Measurements from ENCODE around the gene ZNF451.
"Not testable (repeated sequence)": the region's sequence is repeated elsewhere in the genome, so short reads cannot be mapped to it uniquely, and the experiment has no call there.

Gene ZNF451

DNA sequence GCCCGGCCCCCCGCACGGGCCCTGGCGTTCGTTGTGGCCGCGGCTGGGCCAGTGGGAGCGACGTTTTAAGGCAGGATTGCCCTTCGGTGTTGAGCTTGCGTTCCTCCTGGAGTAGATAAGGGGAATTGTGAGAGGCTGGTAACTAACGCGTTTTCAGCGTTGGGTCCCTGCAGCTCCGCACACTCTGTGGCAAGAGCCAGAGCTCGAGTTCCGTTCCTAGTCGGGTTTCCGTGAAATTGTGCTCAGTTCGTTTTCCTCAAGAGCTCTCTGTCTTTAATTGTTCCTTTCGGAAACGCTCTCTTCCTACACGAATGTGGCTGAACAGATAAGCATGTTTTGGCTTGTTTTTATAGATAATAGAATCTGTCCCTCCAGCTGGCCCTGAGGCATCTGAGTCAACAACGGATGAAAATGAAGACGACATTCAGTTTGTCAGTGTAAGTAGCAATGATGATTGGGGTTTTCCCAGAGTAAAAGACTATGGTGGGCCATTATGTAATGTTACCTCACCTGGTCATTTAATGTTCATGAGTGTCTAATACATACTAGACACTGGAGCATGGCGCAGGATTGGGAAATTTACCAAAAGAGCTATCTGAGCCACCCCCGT is 575 bp downstream of the ZNF451 start:
- DNase-seq (ENCODE audit: low read depth in 2 of 2, low spot score in 1 of 2) = not testable (repeated sequence)

DNA sequence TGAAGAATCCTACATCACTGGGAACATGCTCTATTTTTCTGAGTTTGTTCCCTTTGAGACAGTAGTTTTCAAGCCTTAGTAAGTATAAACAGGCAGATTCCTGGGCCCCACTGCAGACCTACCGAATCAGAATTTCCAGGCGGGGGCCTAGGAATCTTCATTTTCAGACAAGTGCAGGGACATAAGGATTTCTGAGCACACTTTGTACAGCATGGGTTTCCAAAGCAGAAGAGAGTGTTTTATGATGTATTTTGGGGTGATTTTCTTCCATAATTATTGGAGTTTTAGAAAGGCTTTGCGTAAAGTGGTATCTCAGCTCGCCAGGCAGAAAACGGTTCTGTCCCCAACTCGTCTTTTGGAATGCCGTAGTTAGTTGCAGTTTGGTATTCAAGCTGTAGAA is 1.4 kb downstream of the ZNF451 start:
- not testable (repeated sequence) for DNase-seq (ENCODE audit: low read depth in 2 of 2, low spot score in 1 of 2)

DNA sequence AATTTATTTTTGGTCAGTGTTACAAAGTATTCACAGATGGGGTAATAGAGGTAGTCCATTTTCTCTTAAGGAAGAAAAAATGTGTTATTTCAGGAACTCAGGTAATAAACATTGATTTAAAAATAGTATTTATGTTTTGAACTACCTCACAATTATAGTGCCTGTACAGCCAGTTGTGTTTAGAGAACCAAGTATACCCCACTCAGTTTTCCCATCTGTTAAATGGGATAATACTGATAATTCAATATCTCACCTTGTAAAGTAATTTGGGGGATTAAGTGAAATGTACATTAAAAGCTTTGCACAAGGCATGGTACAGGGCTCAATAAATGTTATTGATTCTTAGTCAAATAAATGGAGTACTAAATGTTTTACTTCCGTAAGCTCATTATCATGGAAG is 4.7 kb downstream of the ZNF451 start:
- no peak for DNase-seq (ENCODE audit: low read depth in 2 of 2, low spot score in 1 of 2)

DNA sequence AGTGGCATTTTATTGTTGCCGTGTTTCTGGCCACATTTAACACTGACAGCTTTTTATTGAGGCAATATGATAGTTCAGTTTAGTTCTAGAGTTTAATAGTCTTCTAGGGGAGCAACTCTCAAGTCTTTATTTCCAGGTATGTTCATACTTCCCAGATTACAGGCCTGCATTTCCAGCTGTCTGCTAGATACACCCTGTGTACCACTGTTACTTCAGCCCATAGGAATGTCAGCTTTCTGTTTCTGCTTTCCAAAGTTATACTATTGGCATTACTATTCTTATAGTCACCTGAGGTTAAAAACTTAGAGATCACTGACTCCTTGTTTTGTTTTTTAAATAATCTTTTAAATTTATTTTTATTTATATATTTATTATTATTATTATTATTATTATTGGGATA is 7.6 kb downstream of the ZNF451 start:
- no peak for DNase-seq (ENCODE audit: low read depth in 2 of 2, low spot score in 1 of 2)

DNA sequence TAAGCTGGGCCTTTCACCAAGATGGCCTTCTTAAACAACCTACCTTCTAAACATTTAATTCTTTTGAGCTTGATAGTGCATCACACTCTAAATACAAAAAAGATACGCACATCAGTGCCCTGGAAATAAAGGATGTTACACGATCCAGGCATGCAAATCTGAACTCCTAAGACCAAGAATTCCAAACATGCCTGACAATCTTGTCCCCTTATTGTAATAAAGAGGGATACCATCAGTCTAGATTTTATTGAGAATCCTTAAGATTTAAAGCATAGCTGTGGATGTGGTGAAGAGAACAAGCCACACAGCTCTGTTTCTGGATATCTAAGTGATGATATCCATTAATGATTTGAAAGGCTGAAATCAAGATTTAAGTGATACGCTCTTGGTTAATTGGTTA is 13.0 kb downstream of the ZNF451 start:
- DNase-seq (ENCODE audit: low read depth in 2 of 2, low spot score in 1 of 2) = no peak

DNA sequence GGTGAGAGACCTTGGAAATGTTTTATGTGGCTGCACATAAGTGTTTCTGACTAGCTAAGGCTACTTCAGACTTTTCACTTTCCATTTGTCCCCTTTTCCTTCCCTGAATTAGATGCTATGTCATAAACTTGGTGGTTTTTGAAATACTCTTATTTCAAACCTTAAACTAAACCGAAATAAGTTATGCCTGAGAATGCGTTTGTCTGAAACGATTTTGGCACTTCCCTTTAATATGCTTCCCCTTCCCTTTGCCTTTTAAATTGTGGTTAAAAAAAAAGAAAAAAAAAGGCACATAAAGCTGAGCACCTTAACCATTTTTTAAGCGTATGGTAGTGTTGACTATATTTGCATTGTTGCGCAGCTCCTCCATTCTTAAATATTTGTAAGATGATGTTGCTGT is 14.3 kb downstream of the ZNF451 start:
- DNase-seq (ENCODE audit: low read depth in 2 of 2, low spot score in 1 of 2) = no peak

DNA sequence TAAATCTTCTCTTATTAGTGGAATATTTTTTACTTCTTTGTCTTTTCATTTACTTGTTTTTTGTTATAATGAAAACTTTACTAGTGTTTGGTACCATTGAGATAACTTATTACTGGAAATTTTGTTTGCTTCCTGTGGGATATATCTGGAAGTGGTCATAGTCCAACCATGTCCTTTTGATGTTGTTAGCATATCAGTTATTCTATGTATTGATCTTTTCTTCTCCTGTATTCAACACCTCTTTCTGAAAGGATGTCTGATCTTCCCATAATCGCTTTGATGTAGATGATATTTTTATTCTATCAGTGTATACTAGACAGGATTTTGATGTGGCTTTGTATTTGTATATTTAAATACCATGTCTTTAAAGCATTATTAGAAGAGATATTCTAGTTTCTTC is 17.0 kb downstream of the ZNF451 start:
- DNase-seq (ENCODE audit: low read depth in 2 of 2, low spot score in 1 of 2) = no peak

DNA sequence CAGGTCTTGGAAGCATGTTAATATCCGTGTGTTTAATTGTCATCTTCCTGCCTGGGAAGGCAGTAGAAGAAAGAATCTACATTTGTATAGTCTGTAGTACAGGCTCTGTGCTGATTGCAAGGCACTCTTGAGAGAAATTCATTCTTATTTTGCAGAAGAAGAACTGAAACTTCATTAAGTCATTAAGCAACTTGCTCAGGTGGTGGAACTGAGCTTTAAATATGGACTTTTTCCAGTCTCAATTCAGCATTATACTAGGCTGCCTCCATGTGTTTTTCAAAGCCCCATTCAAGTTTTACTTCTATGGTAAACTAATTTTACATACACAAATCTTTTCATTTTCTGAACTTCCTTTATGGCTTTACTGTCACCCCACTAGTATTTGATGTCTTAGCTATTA is 18.7 kb downstream of the ZNF451 start:
- no peak for DNase-seq (ENCODE audit: low read depth in 2 of 2, low spot score in 1 of 2)

DNA sequence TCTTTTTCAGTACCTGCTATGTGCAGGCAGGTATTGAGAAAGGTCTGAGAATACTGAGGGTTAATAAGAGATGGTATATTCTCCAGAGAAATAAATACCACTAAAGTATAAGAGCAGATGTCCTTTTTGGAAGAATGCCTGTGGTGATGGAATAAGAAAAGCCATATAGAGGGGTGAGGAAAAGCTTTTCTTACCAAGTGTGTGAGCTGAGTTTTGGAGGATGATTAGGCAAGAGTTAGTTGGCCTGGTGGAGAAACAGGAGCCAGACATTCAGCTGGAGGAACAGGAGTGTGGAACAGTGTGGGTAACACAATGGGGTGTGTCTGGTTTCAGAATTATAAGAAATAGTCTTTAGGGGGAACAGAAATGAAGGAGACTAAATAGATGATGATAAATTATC is 19.9 kb downstream of the ZNF451 start:
- no peak for DNase-seq (ENCODE audit: low read depth in 2 of 2, low spot score in 1 of 2)

DNA sequence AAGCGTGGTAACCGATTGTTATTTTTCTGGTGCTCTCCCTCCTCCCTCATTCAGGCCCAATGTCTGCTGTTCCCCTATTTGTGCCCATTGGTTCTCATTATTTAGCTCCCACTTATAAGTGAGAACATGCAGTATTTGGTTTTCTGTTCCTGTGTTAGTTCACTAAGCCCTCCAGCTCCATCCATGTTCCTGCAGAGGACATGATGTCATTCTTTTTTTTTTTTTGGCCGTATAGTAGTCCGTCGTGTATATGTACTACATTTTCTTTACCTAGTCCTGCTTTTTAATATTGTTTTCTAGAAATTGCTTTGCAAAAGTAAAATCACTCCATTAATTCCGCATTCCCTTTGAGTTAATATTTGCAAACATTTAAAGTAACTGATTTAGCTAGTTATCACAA is 23.1 kb downstream of the ZNF451 start:
- DNase-seq (ENCODE audit: low read depth in 2 of 2, low spot score in 1 of 2) = no peak

DNA sequence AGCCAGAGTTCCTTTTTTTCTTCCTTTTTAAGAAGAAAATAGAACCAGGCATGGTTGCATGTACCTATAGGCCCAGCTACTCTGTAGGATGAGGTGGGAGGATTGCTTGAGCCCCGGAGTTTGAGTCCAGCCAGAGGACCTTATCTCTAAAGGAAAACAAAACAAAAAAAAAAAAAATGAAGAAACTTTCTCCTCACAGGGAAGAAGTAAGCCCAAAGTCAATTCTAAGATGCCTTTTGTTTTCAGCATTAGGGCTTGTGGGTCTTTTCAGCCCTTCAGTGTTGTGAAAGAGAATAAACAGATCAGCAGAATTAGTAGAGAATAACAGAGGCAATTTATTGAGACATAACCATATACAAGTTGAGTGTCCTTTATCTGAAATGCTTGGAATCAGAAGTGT is 26.8 kb downstream of the ZNF451 start:
- DNase-seq (ENCODE audit: low read depth in 2 of 2, low spot score in 1 of 2) = no peak

DNA sequence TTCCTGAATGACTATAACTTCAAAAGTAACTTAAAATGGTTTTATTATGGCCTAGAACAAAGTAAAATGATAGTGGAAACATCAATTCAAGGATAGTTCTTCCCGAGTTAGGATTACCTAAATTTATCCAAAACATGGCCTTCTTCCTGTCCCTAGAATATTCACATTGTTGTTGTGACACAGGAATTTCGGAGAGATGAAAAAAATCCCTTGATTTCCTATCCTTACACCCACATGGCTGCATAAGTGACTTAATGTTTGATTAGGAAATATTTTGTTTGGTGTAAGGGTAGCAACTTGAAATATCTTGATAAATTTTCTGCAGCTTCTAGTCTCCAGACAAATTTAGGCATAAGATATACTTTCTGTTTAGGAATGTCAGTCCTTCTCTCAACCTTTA is 27.8 kb downstream of the ZNF451 start:
- DNase-seq (ENCODE audit: low read depth in 2 of 2, low spot score in 1 of 2) = no peak

DNA sequence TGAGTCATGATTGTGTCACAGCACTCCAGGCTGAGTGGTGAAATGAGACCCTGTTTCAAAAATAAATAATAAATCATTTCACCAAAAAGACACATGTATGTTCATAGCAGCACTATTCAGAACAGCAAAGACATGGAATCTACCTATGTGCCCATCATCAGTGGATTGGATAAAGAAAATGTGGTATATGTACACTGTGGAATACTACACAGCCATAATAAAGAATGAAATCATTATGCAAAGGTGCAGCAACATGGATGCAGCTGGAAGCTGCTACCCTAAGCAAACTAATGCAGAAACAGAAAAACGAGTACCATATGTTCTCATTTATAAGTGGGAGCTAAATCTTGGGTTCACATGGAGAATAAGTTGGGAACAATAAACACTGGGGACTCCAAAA is 33.1 kb downstream of the ZNF451 start:
- no peak for DNase-seq (ENCODE audit: low read depth in 2 of 2, low spot score in 1 of 2)

DNA sequence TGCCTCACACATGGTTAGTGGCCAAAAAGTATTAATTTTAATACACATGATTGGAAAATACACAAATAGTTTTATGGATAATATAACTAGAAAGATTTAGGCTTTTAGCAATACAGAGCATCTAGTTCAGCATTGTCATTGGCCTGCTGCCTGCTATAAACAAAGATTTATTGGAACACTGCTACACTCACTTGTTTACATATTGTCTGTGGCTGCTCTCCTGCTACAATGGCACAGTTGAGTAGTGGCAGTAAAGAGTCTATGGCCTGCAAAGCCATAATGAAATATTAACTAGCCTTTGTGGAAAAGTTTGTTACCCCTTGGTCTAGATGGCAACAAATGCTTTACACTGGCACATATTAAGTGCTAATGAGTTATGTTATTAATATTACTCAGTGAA is 37.8 kb downstream of the ZNF451 start:
- no peak for DNase-seq (ENCODE audit: low read depth in 2 of 2, low spot score in 1 of 2)

DNA sequence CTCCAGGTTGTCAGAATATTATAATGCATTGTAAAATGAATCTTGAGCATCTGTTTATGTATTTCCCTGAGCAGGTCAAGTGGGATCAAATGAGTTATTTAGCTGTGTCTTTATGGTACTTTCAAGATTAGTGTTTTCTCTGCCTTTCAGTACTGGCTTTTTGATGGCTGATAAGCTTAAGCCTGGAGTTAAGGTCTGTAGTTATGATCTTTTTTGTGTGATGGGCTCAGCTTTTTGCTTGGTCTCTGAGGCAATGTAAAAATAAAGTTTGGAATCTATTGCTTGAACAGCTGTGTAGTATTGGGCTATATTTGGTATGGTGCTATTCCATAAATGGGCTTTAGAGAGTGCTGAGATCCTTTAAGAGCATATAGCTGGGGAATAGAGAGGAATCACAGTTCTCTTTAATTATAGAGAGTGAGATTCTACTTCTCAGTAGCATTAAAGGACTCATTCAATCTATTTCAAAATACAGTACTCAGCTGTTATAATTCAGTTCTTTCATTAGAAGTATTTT is 40.7 kb downstream of the ZNF451 start:
- DNase-seq (ENCODE audit: low read depth in 2 of 2, low spot score in 1 of 2) = no peak

DNA sequence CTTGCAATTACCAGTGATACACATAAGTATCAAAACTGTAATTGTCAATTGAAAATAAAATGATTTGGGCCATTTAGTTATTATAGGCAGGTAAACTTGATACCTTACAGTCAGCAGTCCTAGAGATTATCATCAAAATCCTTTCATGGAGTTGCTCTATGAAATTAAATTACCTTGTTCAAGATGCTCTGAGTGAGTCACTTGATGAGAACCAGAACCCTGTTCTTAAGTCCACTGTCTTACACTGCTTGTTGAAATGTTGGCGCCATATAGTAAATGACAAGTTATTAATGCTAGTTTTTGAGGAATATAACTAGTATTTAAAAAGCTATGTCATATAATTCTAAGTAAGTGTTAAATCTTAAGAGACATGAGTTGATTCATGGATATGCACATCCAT is 45.0 kb downstream of the ZNF451 start:
- no peak for DNase-seq (ENCODE audit: low read depth in 2 of 2, low spot score in 1 of 2)

DNA sequence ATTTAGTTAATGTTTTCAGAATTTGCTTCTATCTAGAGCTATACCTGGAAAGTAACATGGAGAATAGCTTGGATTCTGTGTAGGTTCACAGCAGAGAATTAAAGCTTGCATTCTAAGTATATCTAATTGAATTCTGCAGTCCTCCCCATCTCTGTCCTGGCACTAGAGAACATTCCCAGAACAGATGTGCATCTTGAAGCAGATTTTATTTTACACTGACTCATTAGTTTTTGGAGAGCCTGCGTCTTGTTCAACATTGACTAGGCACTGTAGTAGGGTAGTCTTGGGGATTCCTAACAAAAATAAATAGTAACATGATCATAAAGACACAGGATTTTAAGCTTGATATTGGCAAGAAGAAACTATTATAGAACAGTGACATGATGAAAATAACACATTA is 45.9 kb downstream of the ZNF451 start:
- DNase-seq (ENCODE audit: low read depth in 2 of 2, low spot score in 1 of 2) = no peak

DNA sequence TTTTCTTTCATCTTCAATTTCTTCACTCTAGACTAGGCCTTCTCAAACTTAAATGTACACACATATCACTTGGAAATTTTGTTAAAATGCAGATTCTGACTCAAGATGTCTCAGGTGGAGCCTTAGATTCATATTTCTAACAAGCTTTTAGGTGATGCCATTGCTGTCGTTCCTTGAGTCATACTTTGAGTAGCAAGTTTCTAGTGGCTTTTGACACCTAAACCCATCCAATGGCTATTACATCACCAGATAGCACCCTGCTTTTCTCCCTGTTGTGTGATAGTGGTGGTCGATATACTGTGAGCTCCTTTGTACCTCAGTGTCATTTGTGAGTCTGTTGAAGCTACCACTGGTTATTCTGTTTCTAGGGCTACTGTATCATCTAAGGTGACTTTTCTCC is 47.4 kb downstream of the ZNF451 start:
- DNase-seq (ENCODE audit: low read depth in 2 of 2, low spot score in 1 of 2) = no peak

DNA sequence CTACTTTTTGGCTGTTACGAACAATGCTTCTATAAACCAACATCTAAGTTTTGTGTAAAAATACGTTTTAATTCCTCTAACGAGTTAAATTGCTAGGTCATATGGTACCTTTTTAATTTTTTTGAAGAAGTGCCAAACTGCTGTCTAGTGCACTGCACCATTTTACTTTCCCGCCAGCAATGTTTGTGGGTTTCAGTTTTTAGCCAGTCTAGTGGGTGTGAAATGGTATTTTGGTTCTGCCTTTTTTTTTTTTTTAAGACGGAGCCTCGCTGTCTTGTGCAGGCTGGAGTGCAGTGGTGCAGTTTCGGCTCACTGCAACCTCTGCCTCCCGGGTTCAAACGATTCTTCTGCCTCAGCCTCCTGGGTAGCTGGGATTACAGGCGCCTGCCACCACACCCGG is 48.0 kb downstream of the ZNF451 start:
- DNase-seq (ENCODE audit: low read depth in 2 of 2, low spot score in 1 of 2) = no peak

DNA sequence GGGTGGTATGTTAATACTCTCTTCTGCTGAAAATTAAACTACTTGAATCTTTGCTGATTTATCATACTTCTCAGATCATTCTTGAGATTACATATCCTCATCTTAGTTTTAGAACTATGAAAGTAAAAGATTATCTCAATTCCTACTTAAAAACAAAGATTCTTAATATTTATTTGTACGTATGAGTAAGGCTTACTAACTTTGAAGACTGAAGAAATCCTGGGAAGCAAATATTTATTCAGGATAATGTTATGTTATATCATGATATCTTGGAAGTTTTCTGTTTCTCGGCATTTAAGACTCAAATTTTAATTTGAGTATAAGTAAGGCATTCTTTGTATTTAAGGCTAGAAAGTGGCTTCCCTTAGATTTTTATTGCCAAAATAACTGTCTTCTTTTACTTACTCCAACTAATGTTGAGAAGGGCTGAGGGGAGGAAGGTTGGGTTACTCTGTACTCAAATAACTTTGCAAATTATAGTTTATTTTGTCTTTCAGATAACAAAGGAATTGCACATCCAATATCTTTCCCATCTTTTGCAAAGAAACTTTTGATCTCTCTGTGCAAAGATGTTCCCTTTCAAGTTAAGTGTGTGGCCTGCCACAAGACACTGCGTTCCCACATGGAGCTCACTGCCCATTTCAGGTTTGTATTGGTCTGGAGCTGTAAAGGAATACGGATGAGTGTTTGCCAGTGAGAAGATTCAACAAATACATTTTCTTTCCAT is 51.6 kb downstream of the ZNF451 start:
- DNase-seq (ENCODE audit: low read depth in 2 of 2, low spot score in 1 of 2) = no peak

DNA sequence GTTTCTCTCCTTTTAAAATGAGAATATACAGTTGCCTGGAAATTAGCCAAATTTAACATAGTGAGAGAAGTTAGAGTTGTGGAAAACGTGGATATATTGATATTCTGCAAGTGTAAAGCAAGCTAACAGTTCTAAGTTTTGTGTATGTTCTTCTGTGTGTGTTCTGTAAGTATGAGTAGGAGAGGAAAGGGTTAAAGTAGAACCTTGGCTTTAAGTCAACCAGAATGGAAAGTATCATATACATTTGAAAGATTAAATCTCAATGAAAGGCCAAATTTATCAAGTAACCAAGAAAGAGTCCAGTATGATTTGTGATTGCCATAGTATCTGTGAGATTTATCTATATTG is 52.2 kb downstream of the ZNF451 start:
- DNase-seq (ENCODE audit: low read depth in 2 of 2, low spot score in 1 of 2) = no peak

DNA sequence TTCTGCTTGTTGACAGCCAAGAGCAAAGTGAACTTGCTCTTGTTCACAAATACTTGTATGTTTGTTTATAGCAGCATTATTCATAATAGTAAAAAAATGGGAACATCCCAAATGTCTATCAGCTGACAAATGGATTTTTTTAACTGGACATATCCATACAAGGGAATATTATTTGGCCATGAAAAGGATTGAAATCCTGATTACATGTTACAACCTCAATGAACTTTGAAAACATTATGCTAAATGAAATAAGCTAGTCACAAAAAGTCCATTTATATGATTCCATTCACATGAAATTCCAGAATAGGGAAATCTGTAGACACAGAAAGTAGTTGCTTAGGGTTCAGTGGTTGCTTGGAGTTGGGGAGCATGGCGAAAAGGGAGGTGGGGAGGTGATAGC is 53.7 kb downstream of the ZNF451 start:
- no peak for DNase-seq (ENCODE audit: low read depth in 2 of 2, low spot score in 1 of 2)

DNA sequence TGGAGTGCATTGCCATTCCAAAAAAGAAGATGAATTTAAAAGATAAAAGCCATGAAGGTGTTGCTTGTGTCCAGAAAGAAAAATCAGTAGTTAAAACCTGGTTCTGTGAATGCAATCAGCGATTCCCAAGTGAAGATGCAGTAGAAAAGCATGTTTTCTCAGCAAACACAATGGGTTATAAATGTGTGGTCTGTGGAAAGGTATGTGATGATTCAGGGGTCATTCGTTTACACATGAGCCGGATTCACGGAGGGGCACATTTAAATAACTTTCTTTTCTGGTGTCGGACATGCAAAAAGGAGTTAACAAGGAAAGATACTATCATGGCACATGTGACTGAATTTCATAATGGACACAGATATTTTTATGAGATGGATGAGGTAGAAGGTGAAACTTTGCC is 57.4 kb downstream of the ZNF451 start:
- no peak for DNase-seq (ENCODE audit: low read depth in 2 of 2, low spot score in 1 of 2)
